GM19324 (cell line): Measurements from ENCODE around the gene CDCA5.

Source experiments
- ATAC-seq: cut with Tn5 transposase; IDR thresholded peaks from one replicate; pipeline ENCODE4 v1.9.1; 2021; ENCODE audit warnings: mild to moderate bottlenecking, moderate library complexity; ENCODE audit not compliant: unreplicated experiment, low FRiP score

Gene CDCA5

GRCh38 chr11:65107751-65108468 lies 24.1 kb upstream of the CDCA5 start:
- ATAC-seq: no peak

- ATAC-seq: no peak
These were observed 23.2 kb upstream of the CDCA5 start for GRCh38 chr11:65107078-65107477.

- ATAC-seq: no peak
These were observed 20.8 kb upstream of the CDCA5 start for GRCh38 chr11:65104628-65105027.

DNA sequence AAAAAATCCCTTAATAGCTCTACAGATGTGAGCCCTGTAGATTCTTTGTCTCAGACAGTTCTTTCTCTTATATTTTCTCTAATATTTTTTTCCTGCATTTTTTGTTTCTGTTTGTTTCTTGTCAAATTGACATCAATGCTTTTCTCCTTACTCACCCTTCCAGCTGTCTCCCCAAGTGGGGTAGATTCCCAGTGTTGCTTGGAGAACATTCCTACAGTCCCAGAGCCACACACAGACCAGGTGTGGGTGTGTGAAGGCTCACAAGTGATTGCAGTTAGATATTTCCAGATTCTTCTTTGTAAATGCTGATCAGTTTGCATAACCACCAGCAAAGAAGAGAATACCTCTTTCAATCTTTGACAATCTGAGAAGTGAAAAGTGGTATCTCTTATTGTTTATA lies 19.6 kb upstream of the CDCA5 start:
- ATAC-seq: no peak

GRCh38 chr11:65102142-65103095 lies 18.6 kb upstream of the CDCA5 start:
- no peak for ATAC-seq

- ATAC-seq: no peak
These were observed 17.0 kb upstream of the CDCA5 start for GRCh38 chr11:65100674-65101350.

DNA sequence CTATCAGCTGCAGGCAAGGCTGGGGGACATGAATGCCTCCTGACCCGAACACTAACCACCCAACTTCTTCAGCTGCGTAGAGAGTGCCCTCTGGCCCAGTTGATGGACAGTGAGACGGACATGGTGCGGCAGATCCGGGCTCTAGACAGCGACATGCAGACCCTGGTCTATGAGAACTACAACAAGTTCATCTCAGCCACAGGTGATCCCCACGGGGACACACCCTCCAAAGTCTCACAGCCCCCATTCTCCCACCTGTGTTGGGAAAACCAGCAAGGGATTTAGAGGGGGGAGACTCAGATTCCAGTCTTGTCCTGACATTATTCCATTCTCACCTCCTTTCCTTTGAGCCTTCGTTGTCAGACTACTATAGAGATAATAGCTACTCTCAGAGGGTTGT lies 13.1 kb upstream of the CDCA5 start:
- no peak for ATAC-seq

DNA sequence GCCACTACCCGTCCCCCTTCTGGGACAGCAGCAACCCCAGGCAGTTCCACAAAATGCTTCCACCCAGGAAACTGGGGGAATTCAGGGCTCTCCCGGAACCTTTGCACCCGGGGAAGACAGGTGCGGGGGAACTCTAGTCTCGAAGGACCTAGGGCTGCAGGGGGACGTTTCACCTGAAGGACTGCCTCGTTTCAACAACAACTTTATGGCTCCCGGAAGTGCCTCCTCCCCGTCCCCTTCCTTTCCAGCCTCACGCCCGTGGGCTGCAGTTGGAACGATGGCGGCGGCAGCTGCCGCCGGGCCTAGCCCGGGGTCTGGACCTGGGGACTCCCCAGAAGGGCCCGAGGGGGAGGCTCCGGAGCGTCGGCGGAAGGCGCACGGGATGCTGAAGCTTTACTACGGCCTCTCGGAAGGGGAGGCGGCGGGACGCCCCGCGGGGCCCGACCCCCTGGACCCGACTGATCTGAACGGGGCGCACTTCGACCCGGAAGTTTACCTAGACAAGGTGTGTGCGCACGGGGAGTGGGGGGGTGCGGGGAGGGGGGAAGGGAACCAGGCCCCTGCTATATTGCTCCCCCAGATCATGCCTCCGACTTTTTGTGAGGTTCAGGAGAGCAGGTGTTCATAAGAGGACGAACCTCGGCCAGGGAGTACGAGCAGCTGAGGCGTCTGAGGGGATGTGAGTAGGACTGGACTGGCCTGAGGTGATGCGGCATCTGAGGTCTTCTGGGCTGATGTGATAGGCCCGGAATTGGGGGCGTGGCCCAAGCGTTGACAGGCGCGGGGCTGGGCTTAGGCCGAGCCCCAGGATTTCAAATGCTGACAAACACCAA lies 12.3 kb upstream of the CDCA5 start, which contains the start of gene VPS51:
Gene VPS51 (plus strand): TSS at position 241 of the 833 bp plus-strand sequence. CDS start 37 bp downstream, at position 278.
- peak; percentile 86 for ATAC-seq

GRCh38 chr11:65095427-65095826 lies 11.6 kb upstream of the CDCA5 start:
- ATAC-seq: no peak

DNA sequence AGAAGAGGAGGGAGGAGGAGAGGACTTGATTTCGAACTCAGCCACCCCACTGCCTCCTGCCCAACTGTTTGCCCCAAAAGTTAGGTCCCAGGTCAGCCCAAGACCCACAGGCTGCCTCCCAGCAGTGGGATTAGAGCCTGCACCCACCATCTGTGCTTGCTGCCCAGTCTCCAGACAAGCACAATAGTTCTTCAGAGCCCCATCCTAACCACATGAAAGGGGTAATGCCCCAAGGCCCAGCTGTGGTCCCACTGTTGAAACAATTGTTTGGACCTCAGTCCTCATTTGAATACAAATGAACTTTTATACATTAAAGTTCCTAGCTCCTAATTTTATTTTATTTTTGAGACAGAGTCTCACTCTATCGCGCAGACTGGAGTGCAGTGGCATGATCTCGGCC lies 6.8 kb upstream of the CDCA5 start:
- ATAC-seq: no peak

- ATAC-seq: no peak
These were observed 5.8 kb upstream of the CDCA5 start for GRCh38 chr11:65089621-65090020.

GRCh38 chr11:65087827-65088226 lies 4.0 kb upstream of the CDCA5 start:
- no peak for ATAC-seq

DNA sequence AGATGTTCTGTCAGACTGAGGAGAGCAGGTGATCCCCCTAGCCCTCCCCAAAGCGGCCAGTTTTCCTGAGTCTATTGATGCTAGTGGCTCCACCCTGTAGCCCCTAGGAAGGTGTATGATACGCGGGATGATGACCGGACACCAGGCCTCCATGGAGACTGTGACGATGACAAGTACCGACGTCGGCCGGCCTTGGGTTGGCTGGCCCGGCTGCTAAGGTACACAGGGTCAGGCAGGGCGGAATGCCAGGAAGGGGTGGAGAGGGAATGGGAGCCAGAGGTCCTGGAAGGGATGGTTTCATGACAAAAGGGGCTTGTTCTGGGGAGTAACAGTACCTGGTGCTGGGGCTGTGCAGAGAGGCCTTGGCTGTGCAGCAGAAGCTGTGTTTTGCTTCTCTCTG lies 3.4 kb upstream of the CDCA5 start:
- ATAC-seq: no peak

- no peak for ATAC-seq
These were observed 3.0 kb upstream of the CDCA5 start for GRCh38 chr11:65086809-65087208.

- no peak for ATAC-seq
These were observed 1.6 kb upstream of the CDCA5 start for GRCh38 chr11:65085446-65085845.

- peak; percentile 4 for ATAC-seq
These were observed 947 bp upstream of the CDCA5 start for GRCh38 chr11:65084598-65085375.

GRCh38 chr11:65083134-65083833 lies 556 bp downstream of the CDCA5 start:
- peak; percentile 9 for ATAC-seq

GRCh38 chr11:65078786-65079342 lies 5.0 kb downstream of the CDCA5 start:
- no peak for ATAC-seq
